CD4-positive, alpha-beta T cell treated with Interleukin-1 beta for 1 hour (primary cell): Measurements from ENCODE around the gene NSFL1C.
A peak's percentile ranks its signal among the peaks of the same experiment; 100 is the strongest.

ENCODE experiments used
- DNase-seq, 2 donors: peaks; one replicate each; pipeline ENCODE4 v3.0.0-alpha.2; 2020 to 2022

Gene NSFL1C

GRCh38 chr20:1457992-1458391, 8.7 kb downstream of the NSFL1C start:
- no peak for DNase-seq

- no peak for DNase-seq
Measured at GRCh38 chr20:1456300-1456699, 10.3 kb downstream of the NSFL1C start.

GRCh38 chr20:1450926-1451491, 15.6 kb downstream of the NSFL1C start:
- DNase-seq: no peak

- no peak for DNase-seq
Measured at GRCh38 chr20:1449370-1449769, 17.3 kb downstream of the NSFL1C start.

GRCh38 chr20:1448081-1448620, 18.5 kb downstream of the NSFL1C start:
- no peak for DNase-seq

- no peak for DNase-seq
Measured at GRCh38 chr20:1446536-1446935, 20.1 kb downstream of the NSFL1C start.

- no peak for DNase-seq
Measured at GRCh38 chr20:1443085-1443484, 23.6 kb downstream of the NSFL1C start.

- no peak for DNase-seq
Measured at GRCh38 chr20:1442304-1442703, 24.3 kb downstream of the NSFL1C start.

- DNase-seq: no peak
Measured at GRCh38 chr20:1441133-1441532, 25.5 kb downstream of the NSFL1C start.

GRCh38 chr20:1440024-1440423, 26.6 kb downstream of the NSFL1C start:
- peak in 1 of 2 donors; percentile 4 for DNase-seq

GRCh38 chr20:1438361-1438760, 28.3 kb downstream of the NSFL1C start:
- DNase-seq: no peak

- peak; percentile 80 to 81 for DNase-seq
Measured at GRCh38 chr20:1437235-1437904, 29.3 kb downstream of the NSFL1C start.

GRCh38 chr20:1436263-1436662, 30.4 kb downstream of the NSFL1C start:
- DNase-seq: no peak

GRCh38 chr20:1435337-1435699, 31.3 kb downstream of the NSFL1C start:
- DNase-seq: no peak

- peak; percentile 75 to 77 for DNase-seq
Measured at GRCh38 chr20:1434571-1435336, 31.9 kb downstream of the NSFL1C start.

- no peak for DNase-seq
Measured at GRCh38 chr20:1431158-1431557, 35.5 kb downstream of the NSFL1C start.

- no peak for DNase-seq
Measured at GRCh38 chr20:1430004-1430451, 36.6 kb downstream of the NSFL1C start.

GRCh38 chr20:1429143-1429728, 37.4 kb downstream of the NSFL1C start:
- DNase-seq: no peak

GRCh38 chr20:1427457-1428054, 39.1 kb downstream of the NSFL1C start:
- no peak for DNase-seq

GRCh38 chr20:1426231-1426849, 40.3 kb downstream of the NSFL1C start:
- DNase-seq: no peak

- no peak for DNase-seq
Measured at GRCh38 chr20:1424336-1424735, 42.3 kb downstream of the NSFL1C start.

- DNase-seq: peak; percentile 36 to 46
Measured at GRCh38 chr20:1423625-1424106, 43.0 kb downstream of the NSFL1C start.
